DND-41 (cell line): ENCODE data around the gene TMEM185A.

Experiments used
- ATAC-seq: fragments of 200-7000 bp; cut with Tn5 transposase; 3 replicates; pipeline ENCODE4 v1.9.1; 2021; ENCODE audit warnings: low read depth; ENCODE audit not compliant: insufficient read depth
- DNase-seq: peaks from one replicate; pipeline ENCODE4 v3.0.0-alpha.2; 2020
- H2AFZ ChIP-seq: 2 replicates; pipeline ENCODE4 v1.6.0; 2012; ENCODE audit warnings: low read depth, low read length
- H3K27ac ChIP-seq: 2 replicates; pipeline ENCODE4 v1.5.1; 2012; ENCODE audit warnings: low read length, inconsistent platforms
- H3K27me3 ChIP-seq: fragments of 200-600 bp; sonication (generic); 2 replicates; pipeline ENCODE4 v1.6.0; 2012; ENCODE audit warnings: low read length, mild to moderate bottlenecking, inconsistent platforms; ENCODE audit not compliant: insufficient read depth, poor library complexity
- H3K36me3 ChIP-seq: 2 replicates; pipeline ENCODE4 v1.5.1; 2012; ENCODE audit warnings: low read length, inconsistent platforms; ENCODE audit not compliant: insufficient read depth
- H3K4me1 ChIP-seq: 2 replicates; pipeline ENCODE4 v1.5.1; 2012; ENCODE audit warnings: mild to moderate bottlenecking, low read length; ENCODE audit not compliant: insufficient read depth
- H3K4me2 ChIP-seq: 2 replicates; pipeline ENCODE4 v1.6.0; 2012; ENCODE audit warnings: mild to moderate bottlenecking, moderate library complexity, low read length, inconsistent platforms; ENCODE audit not compliant: insufficient read depth
- H3K4me3 ChIP-seq, 2 experiments: fragments of 200-600 bp in 1 of 2; shearing (Covaris generic) in 1 of 2; 2 replicates each; pipeline ENCODE4 v1.5.1; 2012 to 2016; ENCODE audit warnings: inconsistent platforms in 2 of 2, low read length in 2 of 2, mild to moderate bottlenecking in 2 of 2, low read depth in 1 of 2, moderate library complexity in 1 of 2
- H3K79me2 ChIP-seq: 2 replicates; pipeline ENCODE4 v1.6.0; 2012; ENCODE audit warnings: low read length, inconsistent platforms; ENCODE audit not compliant: insufficient read depth
- H3K9ac ChIP-seq: 2 replicates; pipeline ENCODE4 v1.6.0; 2012; ENCODE audit warnings: low read depth, mild to moderate bottlenecking, inconsistent platforms, low read length, moderate library complexity
- H3K9me3 ChIP-seq: 2 replicates; pipeline ENCODE4 v1.5.1; 2012; ENCODE audit warnings: low read length, moderate library complexity, mild to moderate bottlenecking, inconsistent platforms; ENCODE audit not compliant: insufficient read depth, severe bottlenecking
- H4K20me1 ChIP-seq: 2 replicates; pipeline ENCODE4 v1.6.0; 2012; ENCODE audit warnings: low read length; ENCODE audit not compliant: insufficient read depth
- CTCF ChIP-seq: IDR thresholded peaks from 2 replicates; pipeline ENCODE4 v1.5.1; 2012; ENCODE audit warnings: borderline replicate concordance, low read length, moderate library complexity, mild to moderate bottlenecking; ENCODE audit not compliant: poor library complexity, severe bottlenecking; ENCODE audit errors: extremely low read depth
- EZH2 ChIP-seq: IDR thresholded peaks from 3 replicates; pipeline ENCODE4 v1.6.1; 2012; ENCODE audit warnings: borderline replicate concordance, low read depth, mild to moderate bottlenecking, moderate library complexity, low read length, inconsistent platforms; ENCODE audit not compliant: severe bottlenecking

TMEM185A gene

GRCh38 chrX:149647505-149647904 lies 15.9 kb upstream of the TMEM185A start:
- no peak overlapping the region for H3K27ac ChIP-seq
- H3K4me3 ChIP-seq = no peak overlapping the region
- no peak overlapping the region for H3K4me2 ChIP-seq
- H4K20me1 ChIP-seq = no peaks in the 10 kb centered on the region
- H3K79me2 ChIP-seq = no peaks in the 10 kb centered on the region
- no peak for TF ChIP-seq EZH2
- no peak for TF ChIP-seq CTCF
- ATAC-seq = no peak
- H3K4me1 ChIP-seq = no peaks in the 10 kb centered on the region
- H3K36me3 ChIP-seq = no peaks in the 10 kb centered on the region
- DNase-seq = no peak
- H3K9ac ChIP-seq = no peak overlapping the region
- no peak overlapping the region for H2AFZ ChIP-seq
- H3K9me3 ChIP-seq = no peaks in the 10 kb centered on the region
- no peaks in the 10 kb centered on the region for H3K27me3 ChIP-seq

- no peak for DNase-seq
- Histone ChIP-seq H3K9ac (no peak overlapping the region), H2AFZ (no peak overlapping the region), H3K27me3 (no peaks in the 10 kb centered on the region), H3K4me2 (no peak overlapping the region), H3K9me3 (no peaks in the 10 kb centered on the region), H3K79me2 (no peaks in the 10 kb centered on the region), H3K27ac (no peak overlapping the region), H3K4me3 (no peak overlapping the region), H3K36me3 (no peaks in the 10 kb centered on the region), H3K4me1 (no peaks in the 10 kb centered on the region), H4K20me1 (no peaks in the 10 kb centered on the region)
- TF ChIP-seq CTCF (no peak), EZH2 (no peak)
- ATAC-seq = no peak
Measured at GRCh38 chrX:149643496-149643895, 11.9 kb upstream of the TMEM185A start.

GRCh38 chrX:149641835-149642234 lies 10.2 kb upstream of the TMEM185A start:
- H4K20me1 ChIP-seq = no peaks in the 10 kb centered on the region
- H3K27me3 ChIP-seq = no peaks in the 10 kb centered on the region
- no peaks in the 10 kb centered on the region for H3K4me1 ChIP-seq
- ATAC-seq = no peak
- TF ChIP-seq EZH2 = no peak
- TF ChIP-seq CTCF = no peak
- no peak overlapping the region for H3K27ac ChIP-seq
- H3K9me3 ChIP-seq = no peaks in the 10 kb centered on the region
- no peak for DNase-seq
- no peak overlapping the region for H3K4me3 ChIP-seq
- H2AFZ ChIP-seq = no peak overlapping the region
- H3K36me3 ChIP-seq = no peaks in the 10 kb centered on the region
- no peaks in the 10 kb centered on the region for H3K79me2 ChIP-seq
- H3K4me2 ChIP-seq = no peak overlapping the region
- H3K9ac ChIP-seq = no peak overlapping the region

GRCh38 chrX:149641432-149641831 lies 9.8 kb upstream of the TMEM185A start:
- TF ChIP-seq CTCF = no peak
- TF ChIP-seq EZH2 = no peak
- DNase-seq (no peak), ATAC-seq (no peak)
- Histone ChIP-seq H4K20me1 (no peaks in the 10 kb centered on the region), H3K4me3 (no peak overlapping the region), H3K27ac (no peak overlapping the region), H3K9me3 (no peaks in the 10 kb centered on the region), H3K4me2 (no peak overlapping the region), H3K4me1 (no peaks in the 10 kb centered on the region), H3K79me2 (no peaks in the 10 kb centered on the region), H3K36me3 (no peaks in the 10 kb centered on the region), H3K9ac (no peak overlapping the region), H2AFZ (no peak overlapping the region), H3K27me3 (no peaks in the 10 kb centered on the region)
